ENCODE data around the gene TICAM1.
"Not testable (repeated sequence)": the region's sequence is repeated elsewhere in the genome, so short reads cannot be mapped to it uniquely, and the experiment has no call there.

Gene TICAM1

DNA sequence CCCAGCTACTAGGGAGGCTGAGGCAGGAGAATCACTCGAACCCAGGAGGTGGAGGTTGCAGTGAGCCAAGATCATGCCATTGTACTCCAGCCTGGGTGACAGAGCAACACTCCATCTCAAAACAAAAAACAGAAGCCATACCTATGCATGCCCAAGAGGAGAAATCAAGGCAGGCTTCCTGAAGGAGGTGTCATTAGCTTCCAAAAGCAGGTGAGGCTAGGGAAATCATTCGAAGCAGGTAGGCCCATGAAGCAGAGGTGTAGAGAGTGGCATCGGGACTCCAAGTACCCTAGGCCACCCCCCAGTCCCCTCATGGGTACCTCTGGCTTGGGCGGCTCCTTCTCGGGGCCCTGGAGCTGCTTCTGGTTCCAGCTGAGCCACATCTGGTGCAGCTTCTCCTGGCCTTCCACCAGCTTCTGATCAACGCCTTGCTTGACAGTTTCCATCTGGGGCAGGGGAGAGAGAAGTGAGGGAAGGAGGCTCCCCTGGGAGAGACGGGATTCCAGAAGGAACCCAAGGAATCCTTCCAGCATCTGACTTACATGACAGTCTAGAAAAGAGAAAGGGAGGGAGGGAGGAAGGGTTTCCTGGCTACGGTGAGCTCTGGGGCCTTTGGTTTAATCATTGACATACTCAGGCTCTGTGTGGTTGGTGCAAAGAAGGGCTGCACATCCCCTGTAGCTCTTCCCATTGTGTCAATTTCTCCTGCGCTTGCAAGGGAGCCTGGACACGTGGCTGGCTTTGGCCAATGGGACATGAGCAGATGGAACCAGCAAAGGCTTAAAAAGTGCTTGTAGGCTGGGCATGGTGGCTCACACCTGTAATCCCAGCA, 13.1 kb upstream of the TICAM1 start:
- DNase-seq = no peak

DNA sequence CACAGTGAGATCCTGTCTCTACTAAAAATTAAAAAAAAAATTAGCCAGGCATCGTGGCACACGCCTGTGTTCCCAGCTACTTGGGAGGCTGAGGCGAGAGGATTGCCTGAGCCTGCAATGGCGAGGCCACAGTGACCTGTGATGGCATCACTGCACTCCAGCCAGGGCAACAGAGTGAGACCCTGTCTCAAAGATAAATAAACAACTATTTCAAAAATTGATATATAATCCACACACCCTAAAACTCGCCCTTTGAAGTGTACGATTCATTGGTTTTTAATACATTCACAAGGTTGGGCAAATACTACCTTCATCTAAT, 12.1 kb upstream of the TICAM1 start:
- no peak for DNase-seq

DNA sequence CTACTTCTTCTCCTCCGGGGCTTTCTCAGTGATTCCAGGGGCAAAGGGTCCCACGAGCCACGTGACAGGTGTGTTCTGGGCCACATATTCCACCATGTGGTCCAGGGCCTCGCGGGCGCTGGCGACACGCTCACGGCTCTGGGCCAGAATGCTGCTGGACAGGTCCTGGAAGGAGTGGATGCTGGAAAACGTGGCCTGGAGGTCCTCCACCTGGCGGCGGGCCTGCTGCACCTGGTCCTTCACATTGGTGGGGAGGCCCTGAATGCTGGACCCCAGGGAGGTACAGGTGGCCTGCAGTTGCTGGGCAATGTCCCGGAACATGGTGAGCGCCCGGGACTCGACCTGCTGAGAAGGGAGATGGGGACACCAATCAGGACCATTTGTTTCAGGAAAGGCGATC, 7.7 kb upstream of the TICAM1 start:
- DNase-seq = no peak

DNA sequence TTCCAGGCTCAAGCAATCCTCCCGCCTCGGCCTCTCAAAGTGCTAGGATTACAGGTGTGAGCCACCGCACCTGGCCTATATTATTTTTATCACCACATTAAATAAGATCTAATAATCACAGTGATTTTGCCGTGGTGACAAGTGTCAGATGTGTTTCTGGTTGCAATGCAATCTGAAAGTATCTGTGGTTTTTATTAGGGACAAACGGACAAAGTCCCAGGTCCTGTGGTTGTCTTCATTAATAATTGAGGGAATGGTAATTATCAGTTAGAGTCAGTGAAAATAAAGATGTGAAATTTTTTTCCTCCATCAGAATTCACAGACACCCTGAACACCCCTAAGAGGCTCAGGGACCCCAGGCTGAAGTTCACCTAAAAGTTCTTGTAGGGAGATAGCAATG, 1.3 kb upstream of the TICAM1 start:
- no peak for DNase-seq

DNA sequence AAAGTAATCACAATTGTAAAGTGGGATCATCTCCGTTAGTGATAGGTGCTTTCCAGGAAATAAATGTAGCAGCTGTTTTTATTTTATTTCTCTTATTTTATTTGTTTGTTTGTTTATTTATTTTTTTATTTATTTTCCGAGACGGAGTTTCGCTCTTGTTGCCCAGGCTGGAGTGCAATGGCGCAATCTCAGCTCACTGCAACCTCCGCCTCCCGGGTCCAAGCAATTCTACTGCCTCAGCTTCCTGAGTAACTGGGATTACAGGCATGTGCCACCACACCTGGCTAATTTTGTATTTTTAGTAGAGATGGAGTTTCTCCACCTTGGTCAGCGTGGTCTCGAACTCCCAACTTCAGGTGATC, 448 bp upstream of the TICAM1 start:
- DNase-seq = not testable (repeated sequence)

DNA sequence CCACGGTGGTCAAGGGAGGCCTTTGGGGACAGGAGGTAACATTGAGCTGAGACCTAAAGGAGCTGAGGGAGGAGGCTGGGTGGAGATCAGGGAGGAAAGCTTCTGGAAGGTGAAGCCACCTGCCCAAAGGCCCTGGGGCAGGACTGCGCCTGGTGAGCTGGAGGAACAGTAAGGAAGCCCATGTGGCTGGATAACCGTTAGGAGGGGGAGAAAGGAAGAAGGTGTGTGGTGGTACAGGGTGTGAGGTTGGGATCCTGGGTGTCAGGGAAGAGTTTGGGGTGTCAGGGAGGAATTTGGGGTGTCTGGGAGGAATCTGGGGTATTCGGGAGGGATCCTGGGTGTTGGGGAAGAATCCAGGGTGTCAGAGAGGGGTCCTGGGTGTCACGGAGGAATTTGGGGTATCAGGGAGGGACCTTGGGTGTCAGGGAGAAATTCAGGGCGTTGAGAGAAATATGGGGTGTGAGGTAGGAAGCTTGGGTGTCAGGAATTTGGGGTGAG, 695 bp downstream of the TICAM1 start:
- DNase-seq = no peak

DNA sequence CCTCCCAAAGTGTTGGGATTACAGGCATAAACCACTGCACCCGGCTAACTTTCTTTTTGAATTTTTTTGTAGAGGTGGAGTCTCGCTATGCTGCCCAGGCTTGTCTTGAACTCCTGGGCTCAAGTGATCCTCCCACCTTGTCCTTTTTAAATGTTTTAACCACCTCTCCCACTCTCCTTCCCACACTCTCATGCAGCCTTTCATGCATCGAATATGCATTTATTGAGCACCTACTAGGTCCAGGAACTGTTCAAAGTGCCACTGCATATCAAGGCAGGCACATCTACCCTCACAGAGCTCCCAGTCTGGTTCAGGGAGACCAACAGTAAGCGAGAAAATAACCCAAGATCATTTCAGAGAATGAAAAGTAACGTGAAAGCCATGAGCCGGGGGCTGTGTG, 1.2 kb downstream of the TICAM1 start:
- DNase-seq = no peak

DNA sequence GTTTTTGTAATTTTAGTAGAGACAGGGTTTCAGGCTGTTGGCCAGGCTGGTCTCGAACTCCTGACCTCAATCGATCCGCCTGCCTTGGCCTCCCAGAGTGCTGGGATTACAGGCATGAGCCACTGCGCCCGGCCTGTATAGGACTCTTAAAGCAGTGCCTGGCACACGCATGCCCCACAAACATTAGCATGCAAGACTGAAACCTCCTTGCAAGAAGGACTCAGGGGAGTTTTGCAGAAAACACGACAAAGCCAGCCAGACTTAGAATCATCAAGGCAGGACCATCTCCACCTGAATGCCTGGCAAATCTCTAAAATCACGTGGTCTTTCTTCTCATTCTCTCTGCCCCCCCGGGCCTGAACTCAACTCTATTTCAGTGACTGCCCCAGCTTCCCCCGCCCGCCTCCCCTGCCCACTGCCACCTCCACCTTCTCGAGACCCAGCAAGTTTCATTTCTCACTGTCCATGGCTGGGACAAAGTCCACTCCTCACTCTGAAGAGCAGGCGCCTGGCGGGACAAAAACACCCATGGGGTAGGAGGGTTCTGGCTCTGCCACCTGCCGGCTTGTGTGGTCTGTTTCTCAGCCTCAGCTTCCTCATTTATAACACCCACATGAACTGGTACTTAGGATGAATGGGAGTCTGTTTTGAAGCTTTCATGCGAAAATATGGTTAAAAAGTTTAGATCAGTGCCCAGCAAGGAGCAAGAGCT, 2.4 kb downstream of the TICAM1 start:
- peak; percentile 31 for DNase-seq

DNA sequence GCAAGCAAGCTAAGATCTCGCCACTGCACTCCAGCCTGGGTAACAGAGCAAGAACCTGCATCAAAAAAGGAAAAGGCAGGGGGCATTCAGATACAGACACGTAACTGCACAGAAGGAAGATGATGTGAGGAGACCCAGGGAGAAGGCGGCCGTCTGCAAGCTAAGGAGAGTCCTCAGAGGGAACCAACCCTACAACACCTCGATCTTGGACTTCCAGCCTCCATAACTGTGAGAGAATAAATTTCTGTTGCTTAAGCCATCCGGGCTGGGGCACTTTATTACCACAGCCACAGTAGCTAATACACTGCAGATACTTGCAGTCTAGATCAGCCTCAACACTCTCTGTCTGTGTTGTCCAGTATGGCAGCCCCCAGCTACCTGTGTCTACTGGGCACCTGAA, 7.9 kb downstream of the TICAM1 start:
- DNase-seq = no peak

DNA sequence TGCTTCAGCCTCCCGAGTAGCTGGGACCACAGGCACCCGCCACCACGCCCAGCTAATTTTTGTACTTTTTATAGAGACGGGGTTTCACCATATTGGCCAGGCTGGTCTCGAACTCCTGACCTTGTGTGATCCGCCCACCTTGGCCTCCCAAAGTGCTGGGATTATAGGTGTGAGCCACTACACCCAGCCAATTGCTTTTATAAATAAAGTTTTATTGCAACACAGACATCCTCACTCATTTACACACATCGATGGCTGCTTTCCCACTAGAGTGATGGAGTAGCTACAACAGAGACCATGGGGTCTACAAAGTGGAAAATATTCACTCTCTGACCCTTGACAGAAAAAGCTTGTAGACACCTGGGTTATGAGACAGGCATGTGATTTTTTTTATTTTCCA, 9.2 kb downstream of the TICAM1 start:
- DNase-seq = not testable (repeated sequence)

DNA sequence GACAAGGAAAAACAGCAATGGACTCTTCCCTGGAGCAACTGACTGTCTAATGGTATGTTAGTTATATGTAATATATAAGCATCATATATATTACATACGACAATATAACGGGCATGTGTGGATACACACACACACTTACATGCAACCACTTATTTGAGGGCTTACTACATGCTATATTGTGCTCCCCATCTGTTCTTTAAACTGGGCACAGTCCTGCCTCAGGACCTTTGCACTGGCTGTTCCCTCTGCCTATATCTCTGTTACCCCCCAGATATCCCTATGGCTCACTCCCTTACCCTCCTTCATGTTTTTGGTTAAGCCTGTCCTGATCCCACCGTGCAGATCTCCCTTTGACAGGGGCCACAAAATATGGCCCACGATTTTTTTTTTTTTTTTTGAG, 10.2 kb downstream of the TICAM1 start:
- no peak for DNase-seq

DNA sequence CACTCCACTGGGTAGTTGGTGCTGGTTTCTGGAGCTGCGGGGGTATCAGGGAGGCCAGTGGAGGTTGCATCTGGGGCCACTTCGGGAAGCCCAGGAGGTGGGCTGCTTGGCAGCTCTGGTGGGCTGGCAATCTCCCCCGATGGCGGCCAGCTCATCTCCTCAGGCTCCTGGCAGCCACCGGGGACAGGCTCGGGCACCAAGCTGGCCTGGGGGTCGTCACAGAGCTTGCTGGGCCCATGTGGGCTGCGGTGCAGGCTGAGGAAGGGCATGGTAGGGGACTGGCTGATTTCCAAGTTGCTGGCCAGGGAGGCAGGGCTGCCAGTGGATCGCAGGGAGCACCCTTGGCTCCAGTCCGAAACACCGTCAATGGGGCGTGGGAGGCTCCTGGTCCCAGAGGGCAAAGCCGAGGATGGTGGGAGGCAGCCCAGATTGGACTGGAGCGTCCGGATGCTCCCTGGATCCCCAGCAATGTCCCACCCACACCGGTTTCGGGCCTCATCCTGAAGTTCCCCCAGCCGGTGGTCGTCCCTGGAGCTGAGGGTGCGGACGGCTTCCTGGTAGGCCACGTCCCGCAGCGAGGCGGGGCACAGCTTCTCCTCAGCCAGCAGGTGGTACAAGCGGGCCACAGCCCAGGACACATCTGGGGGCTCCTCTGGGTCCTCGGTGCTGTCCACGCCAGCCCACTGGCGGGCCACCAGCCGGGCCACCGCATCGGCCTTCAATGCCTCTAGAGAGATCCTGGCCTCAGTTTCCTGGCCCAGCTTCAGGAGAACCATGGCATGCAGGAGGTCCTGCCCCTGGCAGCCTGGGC, 13.8 kb downstream of the TICAM1 start:
- no peak for DNase-seq

DNA sequence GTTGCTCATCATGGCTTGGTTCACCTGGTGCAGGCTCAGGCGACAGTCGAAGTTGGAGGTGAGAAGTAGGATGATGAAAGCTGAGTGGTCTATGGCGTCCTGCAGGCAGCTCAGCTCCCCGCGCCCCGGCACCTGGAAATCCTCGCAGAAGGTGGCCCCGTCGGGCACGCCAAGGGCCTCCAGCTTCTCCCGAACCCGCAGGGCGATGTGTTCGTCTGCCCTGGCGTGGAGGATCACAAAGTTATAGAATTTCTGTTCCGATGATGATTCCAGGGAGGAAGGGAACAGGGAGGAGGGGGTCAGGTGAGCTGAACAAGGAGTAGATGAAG, 14.6 kb downstream of the TICAM1 start:
- DNase-seq = no peak

DNA sequence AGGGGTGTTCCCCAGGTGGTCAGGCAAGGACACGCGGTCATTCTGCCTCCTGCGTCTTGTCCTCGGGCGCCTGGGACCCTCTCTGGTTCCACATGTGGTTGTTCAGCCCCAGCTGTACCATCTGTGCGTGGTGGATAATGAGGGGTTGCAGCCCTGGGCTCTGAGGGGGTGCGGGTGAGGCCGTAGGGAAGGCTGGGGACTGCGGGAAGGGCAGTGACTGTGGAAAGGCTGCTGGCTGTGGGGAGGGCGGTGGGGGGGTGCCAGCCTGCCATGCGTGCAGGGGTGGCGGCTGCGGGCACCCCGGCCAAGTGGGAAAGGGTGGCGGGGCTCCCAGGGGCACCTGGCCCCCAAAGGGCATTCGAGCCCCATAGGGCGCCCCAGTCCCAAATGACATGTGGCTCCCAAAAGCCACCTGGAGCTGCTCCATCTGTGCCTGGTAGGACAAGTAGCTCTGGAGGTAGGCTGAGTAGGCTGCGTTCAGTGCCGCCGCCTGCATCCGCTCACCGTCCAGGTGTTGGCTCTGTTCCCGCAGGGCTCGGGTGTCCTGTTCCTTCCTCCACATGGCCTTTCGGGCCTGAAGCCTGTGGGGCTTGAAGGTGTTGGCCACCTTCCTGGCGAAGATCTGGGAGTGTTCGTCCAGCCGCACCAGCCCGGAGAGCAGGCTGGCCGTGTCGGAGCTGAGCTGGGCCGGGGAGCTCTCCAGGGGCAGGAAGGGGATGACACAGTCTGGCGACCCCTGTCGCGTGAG, 15.1 kb downstream of the TICAM1 start:
- no peak for DNase-seq

DNA sequence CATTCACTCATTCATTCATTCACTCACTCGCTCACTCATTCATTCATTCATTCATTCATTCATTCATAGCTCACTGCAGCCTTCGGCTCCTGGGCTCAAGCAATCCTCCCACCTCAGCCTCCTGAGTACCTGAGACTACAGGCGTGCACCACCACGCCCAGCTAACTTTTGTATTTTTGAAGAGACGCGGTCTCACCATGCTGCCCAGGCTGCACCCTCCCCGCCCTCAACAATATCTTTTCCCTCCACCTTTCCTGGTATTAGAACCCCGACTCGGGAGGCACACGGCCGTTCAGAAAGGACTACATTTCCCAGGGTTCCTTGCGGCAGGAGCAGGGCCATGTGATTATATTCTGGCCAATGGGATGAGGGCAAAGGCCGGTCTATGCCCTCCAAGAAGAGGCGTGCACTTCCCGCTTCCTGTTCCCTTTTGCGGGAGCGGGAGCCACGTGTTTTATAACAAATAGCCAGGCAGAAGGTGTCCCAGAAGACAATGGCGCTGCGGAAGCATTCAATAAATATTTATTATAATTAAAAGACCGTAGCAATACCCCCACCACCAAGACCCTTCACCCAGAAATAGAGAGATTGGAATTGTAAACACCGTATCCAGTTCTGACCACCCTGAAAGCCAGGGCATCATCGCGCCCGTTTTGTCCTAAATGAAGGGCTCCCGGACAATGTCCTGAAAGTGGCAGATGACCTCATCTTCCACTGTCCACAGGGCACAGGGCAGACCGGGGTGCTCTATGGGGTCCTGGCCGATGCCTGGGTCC, 15.9 kb downstream of the TICAM1 start:
- peak; percentile 86 for DNase-seq

DNA sequence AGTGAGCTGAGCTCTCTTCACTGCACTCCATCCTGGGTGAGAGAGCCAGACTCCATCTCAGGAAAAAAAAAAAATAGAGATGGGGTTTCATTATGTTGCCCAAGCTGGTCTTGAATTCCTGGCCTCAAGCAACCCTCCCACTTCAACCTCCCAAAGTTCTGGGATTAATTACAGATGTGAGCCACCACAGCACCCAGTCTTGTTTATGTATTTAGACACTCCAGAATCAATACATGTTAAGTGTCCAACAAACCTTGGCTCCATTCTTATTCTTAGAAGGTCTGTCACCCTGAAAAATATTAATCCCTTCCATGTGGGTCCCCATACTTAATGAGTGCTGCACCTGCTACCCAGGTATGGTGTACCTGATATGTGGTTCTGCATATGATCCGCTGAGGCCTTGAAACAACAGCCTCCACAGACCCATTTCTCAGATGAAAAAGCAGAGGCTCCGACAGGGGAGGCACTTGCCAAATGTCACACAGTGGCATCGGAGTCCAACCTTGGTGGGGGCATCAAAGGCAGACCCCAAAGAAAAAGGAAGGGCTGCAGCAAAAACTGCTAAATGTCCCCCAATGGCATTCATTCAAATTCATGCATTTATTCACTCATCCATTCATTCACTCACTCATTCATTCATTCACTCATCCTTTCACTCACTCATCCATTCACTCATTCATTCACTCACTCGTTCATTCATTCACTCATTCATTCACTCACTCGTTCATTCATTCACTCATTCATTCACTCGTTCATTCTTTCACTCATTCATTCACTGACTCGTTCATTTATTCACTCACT, 16.7 kb downstream of the TICAM1 start:
- no peak for DNase-seq

DNA sequence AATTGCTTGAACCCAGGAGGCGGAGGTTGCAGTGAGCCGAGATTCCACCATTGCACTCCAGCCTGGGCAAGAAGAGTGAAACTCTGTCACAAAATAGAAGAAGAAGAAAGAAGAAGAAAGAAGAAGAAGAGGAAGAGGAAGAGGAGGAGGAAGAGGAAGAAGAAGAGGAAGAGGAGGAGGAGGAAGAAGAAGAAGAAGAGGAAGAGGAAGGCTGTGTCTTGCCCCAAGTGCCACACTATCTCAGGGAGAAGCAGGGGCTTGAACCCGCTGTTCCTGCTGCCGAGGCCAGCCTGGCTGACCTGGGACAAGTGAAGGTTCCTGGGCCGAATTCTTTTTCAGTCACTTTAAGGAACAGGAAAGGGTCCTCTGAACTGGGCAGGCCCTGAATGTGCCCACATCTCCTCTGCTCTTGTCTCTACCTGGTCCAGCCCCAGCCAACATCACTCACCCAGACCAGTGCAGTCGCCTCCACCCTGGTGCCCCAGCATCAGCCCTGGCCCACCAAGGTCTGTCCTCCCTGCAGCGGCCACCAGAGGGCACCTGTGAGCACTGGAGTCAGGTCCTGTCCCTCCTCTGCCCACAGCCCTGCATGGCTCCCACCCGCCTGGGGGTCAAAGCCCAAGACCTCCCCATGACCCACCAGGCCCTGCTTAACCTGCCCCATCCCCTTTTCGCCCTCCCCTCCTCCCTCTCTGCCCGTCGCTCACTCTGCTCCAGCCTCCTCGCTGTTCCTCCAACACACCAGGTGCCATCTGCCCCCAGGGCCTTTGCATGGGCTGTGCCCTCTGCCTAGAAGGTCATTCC, 20.0 kb downstream of the TICAM1 start:
- peak; percentile 18 for DNase-seq

DNA sequence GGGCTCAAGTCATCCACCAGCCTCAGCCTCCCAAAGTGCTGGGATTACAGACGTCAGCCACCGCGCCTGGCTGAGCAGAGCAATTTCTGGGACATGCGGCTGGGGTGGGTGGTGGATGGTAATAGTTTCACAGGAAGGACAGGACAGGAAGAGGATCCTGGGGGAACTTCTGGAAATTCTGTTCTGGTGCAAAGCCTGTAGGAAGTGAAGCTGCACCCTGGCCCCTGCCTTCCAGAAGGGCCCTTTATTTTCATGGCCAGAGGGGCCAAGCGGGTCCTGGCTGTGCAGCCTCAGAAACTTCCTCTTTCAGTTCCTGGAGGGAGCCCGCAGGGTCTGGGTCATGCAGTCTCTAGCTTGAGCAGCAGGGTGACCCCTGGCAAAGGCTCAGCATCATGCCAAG, 24.3 kb downstream of the TICAM1 start:
- peak; percentile 36 for DNase-seq

DNA sequence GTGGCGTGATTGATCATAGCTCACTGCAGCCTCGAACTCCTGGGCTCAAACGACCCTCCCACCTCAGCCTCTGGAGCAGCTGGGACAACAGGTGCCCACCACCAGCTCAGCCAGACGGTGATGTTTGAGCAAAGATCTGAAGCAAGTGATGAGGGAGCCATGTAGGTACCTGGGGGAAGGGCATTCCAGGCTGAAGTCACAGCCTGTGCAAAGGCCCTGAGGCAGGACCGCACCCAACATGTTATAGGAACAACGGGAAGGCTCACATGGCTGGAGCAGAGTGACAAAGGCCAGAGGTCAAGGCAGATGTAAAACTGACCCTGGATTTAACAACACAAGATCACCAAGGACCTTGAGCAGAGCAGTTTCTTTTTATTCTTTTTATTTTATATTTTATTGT, 25.1 kb downstream of the TICAM1 start:
- DNase-seq = no peak

DNA sequence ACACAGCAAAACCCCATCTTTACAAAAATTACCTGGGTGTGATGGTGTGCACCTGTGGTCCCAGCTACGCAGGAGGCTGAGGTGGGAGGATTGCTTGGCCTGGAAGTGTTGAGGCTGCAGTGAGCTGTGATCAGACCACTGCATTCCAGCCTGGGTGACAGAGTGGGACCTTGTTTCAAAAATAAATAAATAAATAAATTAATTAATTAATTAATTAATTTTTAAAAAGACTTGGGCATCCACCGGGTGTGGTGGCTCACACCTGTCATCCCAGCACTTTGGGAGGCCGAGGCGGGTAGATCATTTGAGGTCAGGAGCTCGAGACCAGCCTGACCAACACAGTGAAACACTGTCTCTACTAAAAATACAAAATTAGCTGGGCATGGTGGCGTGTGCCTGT, 26.4 kb downstream of the TICAM1 start:
- not testable (repeated sequence) for DNase-seq

Data from GF-D8 (cell line).